Spleen (tissue), 11 donors: Measurements from ENCODE around the gene PAM. TPM values are rescaled to one million over a fixed set of nuclear protein-coding genes. Genes with fewer than 3 reads are reported as not detected.

Source experiments
- DNase-seq: peaks from one replicate; pipeline ENCODE4 v3.0.0-alpha.2; 2020
- H3K27ac ChIP-seq, 8 donors: fragments of 200-600 bp; sonication (generic) in 7 of 8; 1 replicate in 4 of 8; 2 replicates in 4 of 8; pipeline versions ENCODE4 v1.5.0 to v1.8.0; 2016 to 2021; ENCODE audit warnings: inconsistent platforms in 4 of 8, mild to moderate bottlenecking in 4 of 8, moderate library complexity in 1 of 8
- H3K27me3 ChIP-seq, 7 donors: fragments of 200-600 bp; sonication (generic) in 6 of 7; replicated peaks in 1 of 7; 1 replicate in 4 of 7; 2 replicates in 3 of 7; pipeline versions ENCODE4 v1.5.0 to v1.8.0; 2016 to 2021; ENCODE audit warnings: inconsistent platforms in 3 of 7, mild to moderate bottlenecking in 1 of 7
- H3K36me3 ChIP-seq, 6 donors: fragments of 200-600 bp; sonication (generic) in 5 of 6; 1 replicate in 4 of 6; 2 replicates in 2 of 6; pipeline versions ENCODE4 v1.5.0 to v1.8.0; 2016 to 2021; ENCODE audit warnings: inconsistent platforms in 2 of 6
- H3K4me1 ChIP-seq, 6 donors: fragments of 200-600 bp; sonication (generic) in 5 of 6; 1 replicate in 3 of 6; 2 replicates in 3 of 6; pipeline versions ENCODE4 v1.5.0 to v1.8.0; 2016 to 2021; ENCODE audit warnings: inconsistent platforms in 3 of 6
- H3K4me3 ChIP-seq, 8 donors: fragments of 200-600 bp; sonication (generic) in 7 of 8; 1 replicate in 4 of 8; 2 replicates in 4 of 8; pipeline versions ENCODE4 v1.5.0 to v1.8.0; 2016 to 2021; ENCODE audit warnings: inconsistent platforms in 4 of 8, mild to moderate bottlenecking in 4 of 8, moderate library complexity in 2 of 8
- H3K9me3 ChIP-seq, 8 donors: fragments of 200-600 bp; sonication (generic) in 7 of 8; 1 replicate in 4 of 8; 2 replicates in 4 of 8; pipeline versions ENCODE4 v1.5.0 to v1.8.0; 2016 to 2021; ENCODE audit warnings: inconsistent platforms in 4 of 8
- POLR2A ChIP-seq, 3 donors: fragments of 450-650 bp; IDR thresholded peaks; one replicate each; pipeline ENCODE4 v1.5.1; 2017; ENCODE audit warnings: antibody characterized with exemption in 3 of 3, mild to moderate bottlenecking in 1 of 3
- POLR2AphosphoS5 ChIP-seq, 3 donors: sonication (generic); formaldehyde crosslinking; IDR thresholded peaks; one replicate each; pipeline ENCODE4 v1.5.1; 2017; ENCODE audit warnings: antibody characterized with exemption in 3 of 3
- WGBS, 5 donors: extraction: QIAGEN DNeasy Blood & Tissue Kit in 3 of 5; methylation state at CpG; one replicate each; pipeline versions ENCODE4 v1.1.5 to v1.1.7; 2013 to 2018; 5-methylcytosine and 5-hydroxymethylcytosine counted together
- intact Hi-C: fragments of 100-400 bp; cut with DNase I; formaldehyde crosslinking; loops from one replicate; pipeline ENCODE4 v1.15.0; 2023; ENCODE audit warnings: low total_unique reads
- polyA plus RNA-seq, 3 donors: library from polyadenylated mRNA; stranded (reverse); fragments of 200-250 nt; gene quantifications; one replicate each; pipeline ENCODE4 v1.2.1, GENCODE V29; 2013
- total RNA-seq, 7 donors: library from RNA; depleted of rRNA in 3 of 7; stranded (reverse); fragments of >200 nt in 3 of 7; fragmentation: NEBNext Ultra II Directional in 4 of 7; extraction: Animal tissue kit (Norgen Biotek cat#: 25700) in 4 of 7; gene quantifications; one replicate each; pipeline versions ENCODE4 v1.1.0 to v1.2.1, GENCODE V29; 2016 to 2021
- TF ChIP-seq, protein P1 (sequence below), 11 experiments: fragments of 200-600 bp in 7 of 11; fragments of 450-650 bp in 4 of 11; sonication (generic) in 4 of 11; IDR thresholded peaks in 8 of 11; conservative IDR thresholded peaks in 3 of 11; 1 replicate in 7 of 11; 2 replicates in 4 of 11; pipeline versions ENCODE4 v1.4.0 to v1.8.0; 2016 to 2021; ENCODE audit warnings: antibody characterized with exemption in 11 of 11, inconsistent platforms in 4 of 11, mild to moderate bottlenecking in 1 of 11
- donor health status: healthy with polysubstance abuse.
- donor health status: DM: no; HTN: no; CAD: no; lungs with moderate emphysema.
- donor health status: DM: no; HTN: no; CAD: no.
- donor health status: Bipolar disorder and iron deficiency.
- donor health status: healthy.
- donor health status: DM: no; HTN: no; CAD: no.
- donor health status: DM: yes; HTN: yes; CAD: no.

PAM gene
- total and polyA plus RNA-seq, 10 donors = 37.4 to 155 (median 110) TPM

GRCh38 chr5:102988459-102988858 is 233.4 kb downstream of the PAM start:
- Histone ChIP-seq H3K4me1 (no peaks in the 10 kb centered on the region), H3K27ac (no peak overlapping the region), H3K9me3 (peaks cover 0 to 3% (median 0%) of the 10 kb centered on the region in 8 donors), H3K27me3 (no peaks in the 10 kb centered on the region), H3K4me3 (no peak overlapping the region), H3K36me3 (no peaks in the 10 kb centered on the region)
- DNase-seq = no peak
- 86 to 93% (median 88%) methylated on average over 3 of the region's 3 CpGs for WGBS, 5 donors
- intact Hi-C loops = no loop called here
- TF ChIP-seq, protein P1, sequence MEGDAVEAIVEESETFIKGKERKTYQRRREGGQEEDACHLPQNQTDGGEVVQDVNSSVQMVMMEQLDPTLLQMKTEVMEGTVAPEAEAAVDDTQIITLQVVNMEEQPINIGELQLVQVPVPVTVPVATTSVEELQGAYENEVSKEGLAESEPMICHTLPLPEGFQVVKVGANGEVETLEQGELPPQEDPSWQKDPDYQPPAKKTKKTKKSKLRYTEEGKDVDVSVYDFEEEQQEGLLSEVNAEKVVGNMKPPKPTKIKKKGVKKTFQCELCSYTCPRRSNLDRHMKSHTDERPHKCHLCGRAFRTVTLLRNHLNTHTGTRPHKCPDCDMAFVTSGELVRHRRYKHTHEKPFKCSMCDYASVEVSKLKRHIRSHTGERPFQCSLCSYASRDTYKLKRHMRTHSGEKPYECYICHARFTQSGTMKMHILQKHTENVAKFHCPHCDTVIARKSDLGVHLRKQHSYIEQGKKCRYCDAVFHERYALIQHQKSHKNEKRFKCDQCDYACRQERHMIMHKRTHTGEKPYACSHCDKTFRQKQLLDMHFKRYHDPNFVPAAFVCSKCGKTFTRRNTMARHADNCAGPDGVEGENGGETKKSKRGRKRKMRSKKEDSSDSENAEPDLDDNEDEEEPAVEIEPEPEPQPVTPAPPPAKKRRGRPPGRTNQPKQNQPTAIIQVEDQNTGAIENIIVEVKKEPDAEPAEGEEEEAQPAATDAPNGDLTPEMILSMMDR (IDR thresholded peaks at IDR 0.05 in 8 of 11, conservative IDR thresholded peaks at IDR 0.05 in 3 of 11) = no peak
- TF ChIP-seq POLR2A (IDR thresholded peaks at IDR 0.05) (no peak), POLR2AphosphoS5 (IDR thresholded peaks at IDR 0.05) (no peak)

DNA sequence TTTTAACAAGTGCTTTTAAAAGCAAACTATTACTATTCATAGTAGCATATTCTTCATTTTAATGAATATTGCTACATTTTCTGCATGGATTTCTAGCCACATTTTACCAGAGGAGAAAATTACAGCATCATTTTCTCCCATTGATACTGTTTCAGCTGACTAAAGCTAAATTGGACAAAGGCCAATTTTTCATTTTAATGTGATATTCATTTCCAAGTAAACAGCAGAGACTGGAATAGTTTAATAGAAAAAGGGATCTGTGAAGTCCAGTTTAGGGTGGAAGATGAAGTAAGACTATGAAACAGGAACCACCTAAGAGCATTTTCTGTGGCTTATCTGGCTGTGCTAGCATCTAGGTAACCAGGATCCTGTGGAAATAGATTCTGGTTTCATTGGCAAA is 236.7 kb downstream of the PAM start:
- Histone ChIP-seq H3K4me1 (no peaks in the 10 kb centered on the region), H3K9me3 (no peaks in the 10 kb centered on the region), H3K27me3 (no peaks in the 10 kb centered on the region), H3K36me3 (no peaks in the 10 kb centered on the region), H3K27ac (no peak overlapping the region), H3K4me3 (no peak overlapping the region)
- no peak for DNase-seq
- intact Hi-C loops = no loop called here
- no peak for TF ChIP-seq POLR2AphosphoS5 (IDR thresholded peaks at IDR 0.05)
- no peak for TF ChIP-seq POLR2A (IDR thresholded peaks at IDR 0.05)
- TF ChIP-seq, protein P1 (IDR thresholded peaks at IDR 0.05 in 8 of 11, conservative IDR thresholded peaks at IDR 0.05 in 3 of 11) = no peak

GRCh38 chr5:102996011-102996575 is 241.0 kb downstream of the PAM start:
- Histone ChIP-seq H3K36me3 (peaks cover 0 to 9% (median 0%) of the 10 kb centered on the region in 6 donors), H3K4me1 (no peaks in the 10 kb centered on the region), H3K4me3 (no peak overlapping the region), H3K27me3 (no peaks in the 10 kb centered on the region), H3K9me3 (peaks cover 0 to 7% (median 0%) of the 10 kb centered on the region in 8 donors), H3K27ac (no peak overlapping the region)
- TF ChIP-seq POLR2AphosphoS5 (IDR thresholded peaks at IDR 0.05) = no peak
- no peak for TF ChIP-seq POLR2A (IDR thresholded peaks at IDR 0.05)
- TF ChIP-seq, protein P1 (IDR thresholded peaks at IDR 0.05 in 8 of 11, conservative IDR thresholded peaks at IDR 0.05 in 3 of 11) = no peak
- intact Hi-C loops = no loop called here
- 92 to 97% (median 96%) methylated on average over 1 of the region's 1 CpG for WGBS, 5 donors
- no peak for DNase-seq

GRCh38 chr5:102998224-102998623 is 243.1 kb downstream of the PAM start:
- no peak for DNase-seq
- Histone ChIP-seq H3K9me3 (peaks cover 0 to 7% (median 0%) of the 10 kb centered on the region in 8 donors), H3K27me3 (no peaks in the 10 kb centered on the region), H3K36me3 (peaks cover 0 to 16% (median 0%) of the 10 kb centered on the region in 6 donors), H3K27ac (no peak overlapping the region), H3K4me1 (no peaks in the 10 kb centered on the region), H3K4me3 (no peak overlapping the region)
- 41 to 83% (median 61%) methylated on average over 2 of the region's 2 CpGs for whole genome bisulfite sequencing, 5 donors
- TF ChIP-seq POLR2A (IDR thresholded peaks at IDR 0.05) = no peak
- no peak for TF ChIP-seq POLR2AphosphoS5 (IDR thresholded peaks at IDR 0.05)
- TF ChIP-seq, protein P1 (IDR thresholded peaks at IDR 0.05 in 8 of 11, conservative IDR thresholded peaks at IDR 0.05 in 3 of 11) = no peak
- intact Hi-C loops = no loop called here
